Iris pigment epithelial cell (primary cell): Measurements from ENCODE around the gene BTBD7.

Source experiments
- DNase-seq: peaks from one replicate; pipeline ENCODE4 v3.0.0-alpha.2; 2011; ENCODE audit warnings: low read depth

BTBD7 gene

DNA sequence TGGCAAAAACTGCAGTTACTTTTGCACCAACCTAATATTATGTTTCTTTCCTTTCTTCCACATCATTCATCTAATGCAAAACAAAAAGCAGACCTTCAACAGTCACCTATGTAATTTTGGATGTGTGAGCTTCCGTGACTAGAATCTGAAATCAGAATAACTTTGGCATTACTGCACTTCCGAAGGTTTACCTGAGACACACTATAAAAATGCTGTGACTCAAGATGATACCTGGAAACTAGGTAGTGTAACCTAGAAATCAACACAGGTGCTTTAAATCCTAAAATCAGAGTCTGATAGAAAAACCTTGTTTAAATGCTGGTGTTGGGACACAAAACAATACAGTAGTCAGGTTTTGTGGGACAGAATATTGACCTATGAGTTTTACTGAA is 2.2 kb downstream of the BTBD7 start:
- no peak for DNase-seq

DNA sequence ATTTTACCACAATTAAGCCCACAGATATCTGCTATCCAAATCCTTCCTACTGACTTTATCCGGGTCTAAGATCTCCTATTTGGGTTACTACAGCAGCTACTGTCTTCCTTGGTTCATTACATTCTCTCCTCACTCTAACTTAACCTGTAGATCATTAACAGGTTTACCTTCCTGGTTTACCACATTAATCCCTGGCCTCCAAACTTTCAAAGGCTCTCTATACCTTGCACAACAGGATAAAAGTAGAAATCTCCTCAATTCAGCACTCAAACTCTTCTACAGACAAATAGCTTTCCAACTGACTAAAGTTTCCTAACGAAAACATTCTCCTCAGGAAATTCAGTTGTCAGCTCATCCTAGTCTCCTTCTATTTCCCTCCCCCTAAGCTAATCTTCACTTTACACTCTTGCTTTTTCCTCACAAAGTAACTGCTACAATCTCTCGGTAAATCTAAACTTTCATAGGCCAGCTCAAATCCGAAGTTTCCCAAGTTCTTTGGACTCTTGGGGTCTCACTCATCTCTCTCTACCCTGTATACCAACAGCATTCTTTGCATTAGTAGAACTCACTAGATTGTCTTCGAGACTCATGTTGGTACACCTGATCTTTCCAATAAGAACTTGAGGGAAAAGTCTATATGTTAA is 2.7 kb downstream of the BTBD7 start:
- DNase-seq = no peak

DNA sequence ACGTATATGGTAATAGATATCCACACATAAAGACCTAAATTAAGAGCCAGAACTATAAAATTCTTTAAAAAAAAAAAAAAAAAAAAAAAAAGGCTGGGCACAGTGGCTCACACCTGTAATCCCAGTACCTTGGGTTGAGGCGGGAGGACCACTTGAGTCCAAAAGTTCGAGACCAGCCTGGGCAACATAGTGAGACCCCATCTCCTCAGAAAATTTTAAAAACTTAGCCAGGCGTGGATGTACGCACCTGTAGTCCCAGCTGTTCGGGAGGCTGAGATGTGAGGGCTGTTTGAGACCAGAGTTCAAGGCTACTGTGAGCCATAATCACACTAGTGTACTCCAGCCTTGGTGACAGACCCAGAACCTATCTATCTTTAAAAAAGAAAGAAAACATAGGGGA is 4.3 kb downstream of the BTBD7 start:
- DNase-seq = no peak

GRCh38 chr14:93326196-93326595 is 6.6 kb downstream of the BTBD7 start:
- DNase-seq = no peak

GRCh38 chr14:93323600-93324174 is 9.1 kb downstream of the BTBD7 start:
- no peak for DNase-seq

GRCh38 chr14:93322929-93323599 is 9.8 kb downstream of the BTBD7 start:
- DNase-seq = no peak

- DNase-seq = no peak
Measured at GRCh38 chr14:93320489-93320888, 12.3 kb downstream of the BTBD7 start.

GRCh38 chr14:93319958-93320357 is 12.9 kb downstream of the BTBD7 start:
- DNase-seq = no peak

DNA sequence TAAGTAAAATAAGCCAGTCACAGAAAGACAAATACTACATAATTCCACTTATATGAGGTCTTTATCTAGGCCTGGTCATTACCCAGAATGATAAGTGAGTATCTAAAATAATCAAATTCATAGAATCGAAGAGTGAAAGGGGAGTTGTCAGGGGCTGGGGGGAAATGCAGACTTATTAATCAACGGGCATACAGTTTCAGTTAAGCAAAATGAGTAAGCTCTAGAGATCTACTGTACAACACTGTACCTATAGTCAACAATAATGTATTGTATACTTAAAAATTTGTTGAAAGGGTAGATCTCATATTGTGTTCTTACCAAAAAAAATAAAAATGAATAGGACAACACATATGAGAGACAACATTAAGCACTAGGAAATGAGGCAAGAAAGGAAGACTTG is 13.3 kb downstream of the BTBD7 start:
- DNase-seq = no peak

DNA sequence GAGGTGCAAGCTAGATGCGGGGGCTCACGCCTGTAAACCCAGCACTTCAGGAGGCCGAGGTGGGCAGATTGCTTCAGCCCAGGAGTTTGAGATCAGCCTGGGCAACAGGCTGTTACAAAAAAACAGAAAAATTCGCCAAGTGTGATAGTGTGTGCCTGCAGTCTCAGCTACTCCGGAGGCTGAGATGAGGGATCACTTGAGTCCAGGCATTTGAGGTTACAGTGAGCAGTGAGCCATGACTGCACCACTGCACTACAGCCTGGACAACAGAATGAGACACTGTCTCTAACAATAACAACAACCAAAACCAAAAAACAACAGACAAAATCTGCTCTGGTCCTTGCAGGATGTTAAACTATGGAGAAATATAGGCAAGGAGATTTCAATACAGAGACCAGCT is 13.9 kb downstream of the BTBD7 start:
- peak; percentile 55 for DNase-seq

DNA sequence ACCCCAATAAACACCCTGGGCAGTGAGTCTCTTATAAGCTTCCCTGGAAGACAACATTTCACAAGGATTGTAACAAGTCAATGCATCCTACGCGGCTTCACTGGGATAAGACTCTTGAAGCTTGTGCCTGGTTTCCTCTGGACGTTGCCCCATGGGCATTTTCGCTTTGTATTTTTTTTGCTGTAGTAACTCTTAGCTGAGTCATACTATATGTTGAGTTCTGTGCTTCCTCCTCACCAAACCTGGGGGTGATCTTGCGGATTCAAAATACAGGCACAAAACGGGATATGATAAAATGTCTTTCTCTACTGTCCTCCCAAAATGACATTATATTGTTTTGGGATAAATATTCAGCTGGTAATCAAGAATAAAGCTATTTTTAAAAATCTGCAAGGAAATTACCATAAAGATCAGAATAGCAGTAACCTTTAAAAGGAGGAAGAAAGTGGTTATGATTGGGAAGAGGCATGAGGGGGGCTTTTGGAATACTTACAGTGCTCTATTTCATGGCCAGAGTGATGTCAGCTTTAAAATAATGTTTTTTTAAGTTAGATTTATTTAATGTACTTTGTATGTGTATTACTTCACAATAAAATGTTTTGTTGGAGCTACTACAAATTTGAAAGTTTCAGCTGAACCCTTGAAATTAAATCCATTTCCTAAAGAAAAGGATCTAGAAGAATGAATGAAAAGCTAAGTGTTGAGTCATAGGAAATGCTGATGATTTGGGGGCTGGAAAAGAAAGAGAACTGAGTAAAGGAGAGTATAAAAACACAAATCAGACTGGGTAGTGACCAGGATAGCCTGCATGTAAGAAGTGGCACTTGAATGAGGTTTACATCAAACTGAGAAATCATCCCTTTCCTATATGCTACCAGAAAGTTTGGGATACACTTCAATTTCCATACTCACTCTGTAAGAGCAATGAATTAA is 14.7 kb downstream of the BTBD7 start:
- peak; percentile 76 for DNase-seq

- DNase-seq = no peak
Measured at GRCh38 chr14:93317210-93317874, 15.5 kb downstream of the BTBD7 start.

DNA sequence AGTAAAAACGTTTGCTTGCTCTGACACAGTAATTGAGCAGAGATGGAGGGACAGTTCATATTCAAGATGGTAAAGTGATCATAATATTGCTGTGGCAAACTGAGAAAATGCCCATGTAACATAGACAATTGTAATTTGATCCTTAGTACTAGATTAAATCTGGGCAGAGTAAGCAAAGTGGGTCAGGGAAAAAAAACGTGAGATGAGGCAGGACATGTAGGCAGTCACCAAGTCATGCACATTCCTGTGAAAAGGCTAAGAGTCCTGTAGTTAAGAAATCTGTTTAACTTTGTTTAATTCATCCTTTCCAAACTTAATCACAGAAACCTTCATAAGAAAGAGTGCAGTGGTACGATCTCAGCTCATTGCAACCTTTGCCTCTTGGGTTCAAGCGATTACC is 16.1 kb downstream of the BTBD7 start:
- DNase-seq = no peak

- DNase-seq = no peak
Measured at GRCh38 chr14:93315575-93315974, 17.3 kb downstream of the BTBD7 start.

DNA sequence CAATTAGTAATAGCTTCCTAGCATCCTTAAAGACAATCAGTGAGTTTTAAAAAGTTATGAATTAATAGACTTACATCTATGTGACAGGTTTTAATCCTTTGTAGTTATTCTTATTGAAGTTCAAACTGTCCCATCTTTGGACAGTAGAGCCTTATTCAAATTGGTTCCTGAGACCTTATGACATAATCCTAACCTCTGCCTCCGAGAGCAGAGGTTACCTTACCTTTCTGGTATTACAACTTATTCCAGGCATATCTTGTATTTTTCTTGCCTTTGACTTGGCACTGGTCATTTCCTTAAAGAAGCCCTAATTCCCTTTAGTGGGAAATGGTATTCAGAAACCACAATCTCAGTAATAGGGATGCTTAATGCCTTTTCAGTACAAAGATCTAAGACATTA is 21.8 kb downstream of the BTBD7 start:
- DNase-seq = no peak

GRCh38 chr14:93309427-93309966 is 23.3 kb downstream of the BTBD7 start:
- no peak for DNase-seq

DNA sequence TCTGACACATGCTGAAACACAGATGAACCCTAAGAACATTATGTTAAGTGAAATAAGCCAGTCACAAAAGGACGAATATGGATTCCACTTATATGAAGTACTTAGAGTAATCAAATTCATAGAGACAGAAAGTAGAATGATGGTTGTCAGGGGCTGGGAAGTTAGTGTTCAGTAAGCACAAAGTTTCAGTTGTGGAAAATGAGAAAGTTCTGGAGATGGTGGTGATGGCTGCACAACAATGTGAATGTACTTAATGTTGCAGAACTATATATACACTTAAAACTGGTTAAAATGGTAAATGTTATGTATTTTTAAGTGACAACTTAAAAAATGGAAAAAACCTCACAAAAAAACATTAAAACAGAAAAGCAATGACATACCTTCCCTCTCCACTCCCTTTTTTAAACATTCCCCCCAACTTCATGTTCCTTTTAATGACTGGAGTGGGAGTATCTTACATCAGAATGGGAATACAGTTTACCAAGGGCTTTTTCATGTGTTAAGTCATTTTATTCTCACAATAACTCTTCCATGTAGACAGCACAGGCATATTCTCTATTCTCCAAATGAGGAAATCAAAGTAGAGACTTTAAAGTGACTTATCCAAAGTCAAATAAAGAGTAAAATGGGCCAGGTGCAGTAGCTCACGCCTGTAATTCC is 24.0 kb downstream of the BTBD7 start:
- DNase-seq = no peak

DNA sequence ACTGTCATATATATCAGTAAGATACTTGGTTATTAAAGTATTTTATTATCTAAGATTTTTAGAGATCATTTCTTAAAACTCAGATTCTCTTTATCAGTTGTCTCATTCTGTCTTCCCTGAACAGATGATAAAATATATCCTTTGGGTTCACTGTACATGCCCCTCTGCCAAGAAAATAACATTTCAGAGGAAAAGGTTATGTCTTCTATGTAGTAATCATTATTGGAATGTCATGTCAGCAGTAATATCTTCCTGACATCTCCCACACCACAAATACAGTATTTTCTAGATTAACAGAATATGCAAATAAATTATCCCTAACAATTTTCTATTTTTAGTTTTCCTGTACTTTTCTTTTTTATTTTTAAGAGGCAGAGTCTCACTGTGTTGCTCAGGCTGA is 26.0 kb downstream of the BTBD7 start:
- no peak for DNase-seq

- no peak for DNase-seq
Measured at GRCh38 chr14:93305725-93306418, 27.0 kb downstream of the BTBD7 start.

GRCh38 chr14:93304771-93305170 is 28.1 kb downstream of the BTBD7 start:
- peak; percentile 72 for DNase-seq

GRCh38 chr14:93303659-93304058 is 29.2 kb downstream of the BTBD7 start:
- no peak for DNase-seq
